Stimulated activated CD4-positive, alpha-beta T cell treated with anti-CD3 and anti-CD28 coated beads, Interleukin-2, amount 100 ng/mL, for 48 hours (primary cell): Measurements from ENCODE around the gene PLB1.
"Not testable (repeated sequence)": the region's sequence is repeated elsewhere in the genome, so short reads cannot be mapped to it uniquely, and the experiment has no call there.

Experiments
- DNase-seq, 2 donors: peaks; one replicate each; pipeline ENCODE4 v3.0.0-alpha.2; 2020

Gene PLB1

GRCh38 chr2:28538134-28538533 lies 42.3 kb downstream of the PLB1 start:
- DNase-seq, result no peak

GRCh38 chr2:28538652-28539051 lies 42.8 kb downstream of the PLB1 start:
- no peak for DNase-seq

DNA sequence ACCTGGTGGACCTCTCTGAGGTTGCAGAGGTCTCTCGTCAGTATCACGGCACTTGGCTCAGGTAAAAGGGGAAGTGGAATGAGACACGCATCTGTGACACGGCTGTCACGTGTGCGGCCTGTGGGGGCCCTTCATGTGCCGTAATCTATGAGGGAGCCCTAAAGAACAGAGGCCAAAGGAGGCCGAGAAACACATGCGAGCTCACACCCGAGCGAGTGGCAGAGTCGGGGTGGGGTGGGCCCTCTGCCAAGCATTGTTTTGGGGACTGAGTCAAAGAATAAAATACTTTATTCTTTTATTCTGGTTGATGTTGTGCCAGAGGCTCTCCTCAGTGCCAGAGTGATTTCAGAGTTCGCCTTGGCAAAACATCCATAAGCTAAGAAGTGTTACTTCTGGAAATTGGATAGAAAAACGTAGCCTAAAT lies 43.3 kb downstream of the PLB1 start:
- DNase-seq, result no peak

DNA sequence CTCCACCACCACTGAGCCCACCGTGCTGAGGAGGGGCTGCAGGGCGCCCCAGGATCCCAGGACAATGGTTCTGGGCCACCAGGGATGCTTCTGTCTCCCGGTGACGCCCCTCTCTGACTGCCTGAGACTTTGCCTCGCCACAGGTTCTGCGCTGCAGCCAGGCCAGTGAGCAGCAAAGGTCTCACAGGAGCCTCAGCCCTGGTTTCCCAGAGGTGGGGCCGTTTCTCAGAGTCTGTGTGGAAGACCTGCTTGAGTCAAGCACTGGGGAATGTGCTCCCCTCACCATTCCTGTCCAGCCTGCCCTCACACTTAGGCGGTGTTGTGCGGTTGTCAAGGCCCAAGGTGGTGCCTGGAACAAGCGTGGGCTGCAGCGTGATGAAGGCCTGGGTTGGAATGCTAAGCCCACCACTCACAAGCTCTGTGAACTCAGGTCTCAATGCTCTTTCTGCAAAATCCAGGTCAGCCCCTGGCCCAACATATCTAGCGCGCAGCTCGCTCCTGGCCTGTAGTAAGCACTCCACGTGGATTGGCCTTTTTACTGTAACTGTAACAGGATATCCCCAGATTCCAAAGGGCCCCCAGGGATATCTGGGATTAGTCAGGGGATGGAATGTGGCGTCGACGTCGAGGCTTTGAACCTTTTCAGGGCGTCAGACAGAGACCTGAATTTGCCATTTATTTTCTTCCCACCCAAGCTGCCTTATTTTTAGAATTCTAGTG lies 47.6 kb downstream of the PLB1 start:
- DNase-seq, result no peak

DNA sequence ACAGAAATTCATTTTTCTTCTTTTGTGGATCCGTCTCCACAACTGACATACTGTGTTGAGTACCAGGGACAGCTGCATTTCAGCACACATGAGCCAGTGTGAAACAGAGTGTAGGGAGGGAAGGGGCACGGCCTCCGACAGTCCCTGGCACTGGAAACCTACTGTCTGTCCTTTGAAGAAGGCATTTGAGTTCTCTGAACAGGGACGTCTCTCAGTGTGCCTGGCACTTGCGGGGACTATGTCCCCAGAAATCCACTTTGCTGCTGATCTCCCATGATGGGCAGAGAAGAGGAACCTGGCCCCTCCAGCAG lies 48.1 kb downstream of the PLB1 start:
- no peak for DNase-seq

- no peak for DNase-seq
These were observed 48.6 kb downstream of the PLB1 start for GRCh38 chr2:28544405-28544921.

- DNase-seq, result peak in 1 of 2 donors; percentile 12
These were observed 49.2 kb downstream of the PLB1 start for GRCh38 chr2:28544922-28545589.

DNA sequence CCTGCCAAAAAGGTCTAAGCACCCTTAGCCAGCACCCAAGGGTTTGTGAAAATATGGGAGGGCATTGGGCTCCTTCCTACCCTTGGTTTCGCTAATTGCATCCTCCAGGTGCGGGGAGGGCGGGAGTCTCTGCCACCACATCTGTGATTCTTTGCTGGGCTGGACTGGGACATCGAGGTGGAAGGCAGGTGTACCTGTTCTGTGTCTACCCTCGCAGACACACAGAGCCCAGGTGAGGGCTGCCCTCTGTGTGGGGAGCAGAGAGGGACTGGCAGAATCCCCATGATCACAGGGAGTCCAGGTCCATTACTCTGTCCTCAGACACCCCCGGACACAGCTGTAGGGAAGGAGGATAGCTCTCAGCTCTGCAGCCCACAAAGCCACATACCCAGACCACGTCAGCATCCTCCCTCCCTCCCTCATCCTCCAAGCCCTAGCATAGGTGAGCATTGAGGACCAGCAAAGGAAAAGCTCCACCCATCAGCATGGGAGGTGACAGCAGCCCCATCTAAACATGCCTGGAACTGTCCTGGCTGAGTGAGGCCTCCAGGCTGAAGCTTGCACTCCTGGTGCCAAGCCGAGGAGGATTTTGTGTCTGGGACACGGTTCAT lies 49.8 kb downstream of the PLB1 start:
- peak in 1 of 2 donors; percentile 5 for DNase-seq

- DNase-seq, result no peak
These were observed 50.4 kb downstream of the PLB1 start for GRCh38 chr2:28546242-28546641.

GRCh38 chr2:28547223-28547860 lies 51.5 kb downstream of the PLB1 start:
- DNase-seq, result no peak

- DNase-seq, result no peak
These were observed 52.2 kb downstream of the PLB1 start for GRCh38 chr2:28547906-28548600.

GRCh38 chr2:28550345-28550744 lies 54.5 kb downstream of the PLB1 start:
- not testable (repeated sequence) for DNase-seq

- no peak for DNase-seq
These were observed 56.4 kb downstream of the PLB1 start for GRCh38 chr2:28552045-28552823.

DNA sequence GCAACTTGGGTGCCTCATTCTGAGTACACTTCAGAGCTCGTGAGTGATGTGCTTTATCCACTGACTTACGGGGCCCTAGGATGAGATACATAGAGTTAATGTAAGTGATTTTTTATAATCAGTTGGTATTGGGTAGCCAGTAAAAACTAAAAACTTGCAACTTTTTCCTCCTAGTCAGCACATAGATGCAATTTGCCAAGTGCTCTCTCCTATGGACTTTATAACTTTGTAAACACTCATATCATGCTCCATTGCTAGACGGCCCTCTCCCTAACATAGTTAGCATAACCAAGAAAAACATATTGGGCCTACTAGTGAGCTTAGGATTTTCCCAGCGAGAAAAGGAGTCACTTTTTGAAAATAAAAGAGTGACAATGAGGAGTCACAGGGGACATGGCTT lies 60.4 kb downstream of the PLB1 start:
- no peak for DNase-seq

- DNase-seq, result no peak
These were observed 61.7 kb downstream of the PLB1 start for GRCh38 chr2:28557389-28558131.

DNA sequence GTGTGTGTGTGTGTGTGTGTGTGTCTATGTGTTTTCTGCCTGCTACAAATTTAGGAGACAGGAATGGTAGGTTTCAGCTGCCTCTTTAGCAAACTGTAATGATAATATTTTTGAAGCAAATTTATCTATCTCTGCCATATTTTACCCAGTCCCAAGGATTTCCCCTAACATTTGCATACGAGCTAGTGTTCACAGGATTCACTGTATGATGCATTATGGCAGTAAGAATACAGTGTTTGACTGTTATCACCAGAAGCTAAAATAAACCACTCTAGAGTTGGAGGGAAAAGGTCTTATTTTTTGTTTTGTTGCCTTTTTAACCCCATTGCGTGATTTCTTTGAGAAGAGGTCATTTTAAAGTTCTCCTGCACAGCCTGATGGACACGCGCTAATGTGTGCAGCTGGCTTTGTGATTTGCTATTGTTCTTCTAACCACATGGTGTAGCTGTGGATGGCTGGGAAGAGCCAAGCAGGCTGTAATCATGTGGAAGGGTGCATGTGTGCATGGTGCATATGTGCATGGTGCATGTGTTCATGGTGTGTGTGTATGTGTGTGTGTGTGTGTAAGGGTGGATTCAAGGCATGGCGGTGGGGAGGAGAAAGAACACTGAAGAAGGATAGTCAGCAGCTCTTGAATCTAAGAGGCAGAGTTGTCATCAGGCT lies 62.4 kb downstream of the PLB1 start:
- no peak for DNase-seq

GRCh38 chr2:28558918-28559317 lies 63.1 kb downstream of the PLB1 start:
- no peak for DNase-seq

DNA sequence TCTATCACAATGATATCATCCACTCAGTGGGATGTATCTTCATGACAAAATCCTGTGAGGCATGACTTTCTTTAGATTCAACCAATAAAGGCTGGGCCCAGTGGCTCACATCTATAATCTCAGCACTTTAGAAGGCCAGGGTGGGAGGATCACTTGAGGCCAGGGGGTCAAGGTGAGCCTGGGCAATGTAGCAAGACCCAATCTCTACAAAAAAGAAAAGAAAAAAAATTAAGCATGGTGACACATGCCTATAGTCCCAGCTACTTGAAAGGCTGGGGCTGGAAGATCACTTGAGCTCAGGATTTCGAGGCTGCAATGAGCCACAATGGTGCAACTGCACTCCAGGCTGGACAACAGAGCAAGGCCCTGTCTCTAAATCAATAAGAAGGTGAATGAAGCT lies 68.0 kb downstream of the PLB1 start:
- DNase-seq, result no peak

GRCh38 chr2:28564346-28564745 lies 68.5 kb downstream of the PLB1 start:
- no peak for DNase-seq

DNA sequence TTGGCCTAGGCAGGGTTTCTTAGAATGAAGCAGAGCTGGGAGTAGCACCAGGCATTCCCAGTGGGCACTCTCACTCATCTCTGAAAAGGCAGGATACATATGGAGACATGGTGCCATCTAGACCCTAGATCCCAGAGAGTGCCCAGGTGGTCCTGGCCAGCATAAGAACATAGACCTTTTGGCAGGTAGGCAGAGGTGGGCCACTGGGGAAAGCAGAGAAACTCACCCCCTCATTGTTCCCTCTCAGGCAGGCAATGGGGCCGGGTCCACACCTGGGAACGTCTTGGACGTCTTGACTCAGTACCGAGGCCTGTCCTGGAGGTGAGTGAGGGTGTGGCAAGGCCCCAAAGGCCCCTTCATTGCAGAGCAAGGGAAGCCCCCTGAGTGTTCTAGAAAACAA lies 69.2 kb downstream of the PLB1 start:
- DNase-seq, result no peak

- DNase-seq, result no peak
These were observed 69.9 kb downstream of the PLB1 start for GRCh38 chr2:28565720-28566295.
